LNCaP clone FGC (cell line): ENCODE data around the gene HOXC10.
A peak's percentile ranks its signal among the peaks of the same experiment; 100 is the strongest.

Experiments
- DNase-seq: peaks from one replicate; pipeline ENCODE4 v3.0.0-alpha.2; 2011; ENCODE audit warnings: low read depth
- H3K4me3 ChIP-seq: 2 replicates; pipeline ENCODE4 v1.5.1; 2011; ENCODE audit warnings: mild to moderate bottlenecking, low read depth, low read length, control low read depth
- CTCF ChIP-seq: IDR thresholded peaks from 2 replicates; pipeline ENCODE4 v1.5.1; 2012; ENCODE audit warnings: mild to moderate bottlenecking; ENCODE audit not compliant: control insufficient read depth, insufficient read depth; ENCODE audit errors: extremely low read depth

The HOXC10 gene

GRCh38 chr12:53984901-53985691, at the start of gene HOXC10:
TSS of gene HOXC10 (plus strand) at chr12:53985146. CDS start at chr12:53985260, 114 bp downstream.
- DNase-seq = no peak
- peak; percentile 64 for TF ChIP-seq CTCF
- H3K4me3 ChIP-seq = peak within 1 kb of the TSS; percentile 24; the same call in 1 of the 2 replicates

- H3K4me3 ChIP-seq = no peak overlapping the region
- no peak for TF ChIP-seq CTCF
- DNase-seq = no peak
Measured at GRCh38 chr12:53935383-53936341, 49.3 kb upstream of the HOXC10 start.

- H3K4me3 ChIP-seq = no peak overlapping the region
- no peak for DNase-seq
- TF ChIP-seq CTCF = no peak
Measured at GRCh38 chr12:53937099-53937498, 47.8 kb upstream of the HOXC10 start.

- peak overlapping the region; percentile 59 for H3K4me3 ChIP-seq
- no peak for TF ChIP-seq CTCF
- no peak for DNase-seq
Measured at GRCh38 chr12:53937596-53938325, 47.2 kb upstream of the HOXC10 start.

GRCh38 chr12:53938326-53939140, 46.4 kb upstream of the HOXC10 start, which contains the start of gene HOXC13:
TSS of gene HOXC13 (plus strand) at chr12:53938831. CDS start at chr12:53938907, 76 bp downstream.
- peak within 1 kb of the TSS; percentile 59 for H3K4me3 ChIP-seq
- TF ChIP-seq CTCF = no peak
- peak; percentile 99 for DNase-seq
